Stimulated activated CD8-positive, alpha-beta memory T cell treated with anti-CD3 and anti-CD28 coated beads, Interleukin-7, amount 100 ng/mL, for 48 hours (primary cell): ENCODE measurements around the gene ANKHD1.

Experiments
- DNase-seq, 2 donors: peaks; one replicate each; pipeline ENCODE4 v3.0.0-alpha.2; 2020; ENCODE audit warnings: low read depth in 1 of 2; ENCODE audit errors: extremely low read depth in 1 of 2

ANKHD1 gene

DNA sequence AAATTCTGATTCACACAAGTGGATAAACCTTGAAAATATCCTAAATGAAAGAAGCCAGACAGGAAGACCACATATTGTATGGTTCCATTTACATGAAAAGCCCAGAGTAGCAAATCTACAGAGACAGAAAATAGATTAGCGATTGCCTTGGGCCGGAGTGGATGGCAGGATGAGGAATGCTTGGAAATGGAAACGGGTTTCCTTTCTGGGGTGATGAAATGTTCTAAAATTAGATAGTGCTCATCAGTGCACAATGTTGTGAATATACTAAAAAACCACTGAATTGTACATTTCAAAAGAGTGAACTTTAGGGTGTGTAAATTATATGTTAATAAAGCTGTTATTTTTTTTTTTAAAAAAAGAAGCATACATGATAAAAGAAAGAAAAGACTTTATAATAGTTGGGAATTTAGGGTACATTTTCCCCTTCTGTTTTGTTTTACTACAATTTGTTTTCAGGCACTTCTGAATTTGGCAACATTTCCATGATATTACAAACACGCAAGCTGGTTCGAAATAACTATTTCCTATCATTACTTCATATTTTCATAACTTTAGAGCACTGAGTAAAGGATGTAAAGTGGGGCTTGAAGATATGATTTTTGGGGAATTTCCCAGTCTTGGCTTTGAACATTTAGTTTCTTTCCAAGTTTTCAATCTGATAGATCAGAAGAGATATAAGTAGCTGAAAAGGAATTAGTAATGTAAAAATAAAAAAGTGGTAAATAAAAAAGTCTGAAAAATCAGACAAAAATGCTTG lies 186.9 kb downstream of the ANKHD1 start:
- DNase-seq, result no peak
